Measurements from ENCODE around the gene GRID1. TPM values are rescaled to one million over a fixed set of nuclear protein-coding genes. Genes with fewer than 3 reads are reported as not detected.

Gene GRID1
- polyA plus RNA-seq, 1 of the 3 experiments (the other 2 are of a cell fraction), result 0.13 TPM

GRCh38 chr10:86085686-86086085, 280.9 kb downstream of the GRID1 start:
- H3K9me2 ChIP-seq, result no peaks in the 10 kb centered on the region
- no peak overlapping the region for H3K4me2 ChIP-seq
- H4K20me1 ChIP-seq (ENCODE audit: insufficient read depth), result no peaks in the 10 kb centered on the region
- H3K4me1 ChIP-seq (ENCODE audit: control insufficient read depth in 1 of 2, insufficient read depth in 2 of 2, low read depth in 1 of 2, low read length in 1 of 2), result no peaks in the 10 kb centered on the region
- no peaks in the 10 kb centered on the region for H3K36me3 ChIP-seq (replicated peaks in 1 of 2; ENCODE audit: control insufficient read depth in 1 of 2, insufficient read depth in 2 of 2, low read length in 1 of 2)
- H3K27ac ChIP-seq (ENCODE audit: low read depth in 2 of 2, low read length in 1 of 2), result no peak overlapping the region
- ChIA-PET CTCF (interaction anchor here (1.0 kb wide), 1 partner anchor 15 kb away, joined by 3 read pairs; no protein-coding TSS in a partner anchor), POLR2A (no interaction called here)
- no peak for TF ChIP-seq MEF2A (IDR thresholded peaks at IDR 0.05; ENCODE audit: borderline replicate concordance, low read depth)
- no peak for TF ChIP-seq TAF1 (IDR thresholded peaks at IDR 0.05; ENCODE audit: borderline replicate concordance, low read depth, low read length)
- no peak for TF ChIP-seq POLR2AphosphoS5 (IDR thresholded peaks at IDR 0.05; ENCODE audit: low read depth, low read length)
- no peak for TF ChIP-seq GATA2 (CRISPR knock-in tag; IDR thresholded peaks at IDR 0.05)
- no peak for TF ChIP-seq TEAD4 (IDR thresholded peaks at IDR 0.05; ENCODE audit: borderline replicate concordance, insufficient read depth)
- TF ChIP-seq RFX5 (IDR thresholded peaks at IDR 0.05; ENCODE audit: low read length), result no peak
- TF ChIP-seq REST (IDR thresholded peaks at IDR 0.05; ENCODE audit: low read depth, low read length), result no peak
- TF ChIP-seq RCOR1 (IDR thresholded peaks at IDR 0.05; ENCODE audit: low read length), result no peak
- no peak for TF ChIP-seq CHD2 (IDR thresholded peaks at IDR 0.05; ENCODE audit: low read length, partially characterized antibody)
- TF ChIP-seq EZH2phosphoT487 (IDR thresholded peaks at IDR 0.05; ENCODE audit: borderline replicate concordance, low read depth), result no peak
- no peak overlapping the region for H3K9ac ChIP-seq
- H2AFZ ChIP-seq (ENCODE audit: low read depth), result no peak overlapping the region
- no peaks in the 10 kb centered on the region for H3K79me2 ChIP-seq (ENCODE audit: insufficient read depth)
- H3K27me3 ChIP-seq (ENCODE audit: insufficient read depth), result no peaks in the 10 kb centered on the region
- H3K4me3 ChIP-seq (ENCODE audit: low read depth in 2 of 2, low read length in 1 of 2), result no peak overlapping the region
- WGBS (ENCODE audit: low lambda C conversion rate), result 19% methylated on average over 3 of the region's 5 CpGs
- no peak for DNase-seq
- no peaks in the 10 kb centered on the region for H3K9me3 ChIP-seq
- H3F3A ChIP-seq (replicated peaks; ENCODE audit: insufficient read depth), result no peaks in the 10 kb centered on the region

- no peak overlapping the region for H3K4me2 ChIP-seq
- H3K9me3 ChIP-seq, result no peaks in the 10 kb centered on the region
- DNase-seq, result no peak
- H3F3A ChIP-seq (replicated peaks; ENCODE audit: insufficient read depth), result no peaks in the 10 kb centered on the region
- H2AFZ ChIP-seq (ENCODE audit: low read depth), result no peak overlapping the region
- no peaks in the 10 kb centered on the region for H3K27me3 ChIP-seq (ENCODE audit: insufficient read depth)
- no peaks in the 10 kb centered on the region for H3K79me2 ChIP-seq (ENCODE audit: insufficient read depth)
- no peaks in the 10 kb centered on the region for H3K9me2 ChIP-seq
- no peak overlapping the region for H3K27ac ChIP-seq (ENCODE audit: low read depth in 2 of 2, low read length in 1 of 2)
- H3K36me3 ChIP-seq (replicated peaks in 1 of 2; ENCODE audit: control insufficient read depth in 1 of 2, insufficient read depth in 2 of 2, low read length in 1 of 2), result no peaks in the 10 kb centered on the region
- POLR2A ChIA-PET, result no interaction called here
- H4K20me1 ChIP-seq (ENCODE audit: insufficient read depth), result no peaks in the 10 kb centered on the region
- no peak overlapping the region for H3K4me3 ChIP-seq (ENCODE audit: low read depth in 2 of 2, low read length in 1 of 2)
- TF ChIP-seq JUND (IDR thresholded peaks at IDR 0.05) (no peak), YY1 (IDR thresholded peaks at IDR 0.05; ENCODE audit: low read depth) (no peak), RFX5 (IDR thresholded peaks at IDR 0.05; ENCODE audit: low read length) (no peak), TEAD4 (IDR thresholded peaks at IDR 0.05; ENCODE audit: borderline replicate concordance, insufficient read depth) (no peak), SIN3A (IDR thresholded peaks at IDR 0.05; ENCODE audit: borderline replicate concordance, low read depth, low read length) (no peak), SMC3 (IDR thresholded peaks at IDR 0.05; ENCODE audit: low read depth, low read length) (no peak), NRF1 (IDR thresholded peaks at IDR 0.05; ENCODE audit: low read depth, low read length) (no peak)
- no peaks in the 10 kb centered on the region for H3K4me1 ChIP-seq (ENCODE audit: control insufficient read depth in 1 of 2, insufficient read depth in 2 of 2, low read depth in 1 of 2, low read length in 1 of 2)
- WGBS (ENCODE audit: low lambda C conversion rate), result 26% methylated on average over 8 of the region's 8 CpGs
- CTCF ChIA-PET, result interaction anchor here (1.0 kb wide), 1 partner anchor 15 kb away, joined by 3 read pairs; no protein-coding TSS in a partner anchor
- no peak overlapping the region for H3K9ac ChIP-seq
Observed at GRCh38 chr10:86085136-86085535, 281.5 kb downstream of the GRID1 start.
